GM21381 (cell line): Measurements from ENCODE around the gene IL17F.
"Not testable (repeated sequence)": the region's sequence is repeated elsewhere in the genome, so short reads cannot be mapped to it uniquely, and the experiment has no call there.

Experiments
- ATAC-seq: cut with Tn5 transposase; IDR thresholded peaks from one replicate; pipeline ENCODE4 v1.9.1; 2021; ENCODE audit warnings: mild to moderate bottlenecking, moderate library complexity; ENCODE audit not compliant: unreplicated experiment

IL17F gene

GRCh38 chr6:52249078-52249477 is 4.8 kb upstream of the IL17F start:
- ATAC-seq = no peak

GRCh38 chr6:52245425-52245824 is 1.1 kb upstream of the IL17F start:
- ATAC-seq = no peak

GRCh38 chr6:52243282-52243893 is 912 bp downstream of the IL17F start:
- ATAC-seq = no peak

- ATAC-seq = no peak
These were observed 2.5 kb downstream of the IL17F start for GRCh38 chr6:52241819-52242218.

GRCh38 chr6:52233975-52234823 is 10.1 kb downstream of the IL17F start:
- ATAC-seq = peak; percentile 63

- no peak for ATAC-seq
These were observed 11.3 kb downstream of the IL17F start for GRCh38 chr6:52233005-52233404.

- ATAC-seq = peak; percentile 47
These were observed 12.7 kb downstream of the IL17F start for GRCh38 chr6:52231406-52232127.

GRCh38 chr6:52230685-52231084 is 13.6 kb downstream of the IL17F start:
- no peak for ATAC-seq

GRCh38 chr6:52227495-52227894 is 16.8 kb downstream of the IL17F start:
- peak; percentile 98 for ATAC-seq

- ATAC-seq = peak; percentile 84
These were observed 23.0 kb downstream of the IL17F start for GRCh38 chr6:52221302-52221701.

GRCh38 chr6:52217761-52218160 is 26.5 kb downstream of the IL17F start:
- no peak for ATAC-seq

- ATAC-seq = no peak
These were observed 27.2 kb downstream of the IL17F start for GRCh38 chr6:52216932-52217575.

GRCh38 chr6:52215787-52216186 is 28.5 kb downstream of the IL17F start:
- ATAC-seq = no peak

GRCh38 chr6:52213127-52213526 is 31.2 kb downstream of the IL17F start:
- no peak for ATAC-seq

GRCh38 chr6:52210227-52210626 is 34.1 kb downstream of the IL17F start:
- peak; percentile 86 for ATAC-seq

GRCh38 chr6:52209770-52210169 is 34.5 kb downstream of the IL17F start:
- ATAC-seq = peak; percentile 30

GRCh38 chr6:52208612-52209011 is 35.7 kb downstream of the IL17F start:
- ATAC-seq = no peak

- no peak for ATAC-seq
These were observed 37.2 kb downstream of the IL17F start for GRCh38 chr6:52207066-52207465.

GRCh38 chr6:52201493-52201892 is 42.8 kb downstream of the IL17F start:
- no peak for ATAC-seq

- ATAC-seq = no peak
These were observed 43.3 kb downstream of the IL17F start for GRCh38 chr6:52201046-52201445.

GRCh38 chr6:52200088-52200487 is 44.2 kb downstream of the IL17F start:
- not testable (repeated sequence) for ATAC-seq
